Measurements from ENCODE around the gene SLC9C1. TPM values are rescaled to one million over a fixed set of nuclear protein-coding genes. Genes with fewer than 3 reads are reported as not detected.

Gene SLC9C1
- total RNA-seq, 1 experiment from 2014 or later = 0.50 TPM

DNA sequence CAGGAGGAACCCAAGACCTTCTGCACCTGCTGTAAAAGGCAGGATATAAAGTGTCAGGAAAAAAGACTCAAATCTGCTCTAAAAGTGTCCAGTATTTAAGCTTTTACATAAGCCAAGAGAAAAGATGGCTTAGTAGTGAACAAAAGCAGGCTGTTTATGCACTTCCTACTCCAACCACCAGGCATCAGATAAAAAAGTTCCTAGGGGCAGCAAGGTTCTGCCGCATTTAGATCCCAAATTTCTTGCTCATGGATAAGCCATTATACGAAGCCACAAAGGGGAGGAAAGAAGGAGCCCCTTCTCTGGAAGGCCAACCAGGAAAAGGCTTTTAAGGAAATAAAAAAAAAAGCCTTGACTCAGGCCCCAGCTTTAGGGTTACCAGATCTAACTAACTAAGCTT, 10.6 kb upstream of the SLC9C1 start:
- H2AK5ac ChIP-seq (ENCODE audit: insufficient read length, low read length) = no peak overlapping the region
- H3K56ac ChIP-seq (ENCODE audit: insufficient read length, low read depth, low read length) = no peak overlapping the region
- H3K9me3 ChIP-seq (ENCODE audit: control insufficient read depth, low read depth, low read length) = no peaks in the 10 kb centered on the region
- no peak overlapping the region for H4K8ac ChIP-seq (replicated peaks; ENCODE audit: insufficient read length, low read depth, low read length)
- Mint-ChIP-seq H3K4me1 (peaks cover 17 to 24% of the 10 kb centered on the region in 2 experiments), H3K36me3 (ENCODE audit: insufficient read depth in 1 of 3, low read depth in 3 of 3) (peaks cover 2 to 18% (median 13%) of the 10 kb centered on the region in 3 experiments; a peak in 5 of 7 replicates), H3K9me3 (peaks cover 7 to 13% of the 10 kb centered on the region in 2 experiments; a peak in 4 of 5 replicates), H3K4me3 (no peak overlapping the region), H3K27ac (no peak overlapping the region), H3K27me3 (ENCODE audit: low read depth) (no peaks in the 10 kb centered on the region)
- DNase-seq = no peak
- WGBS (ENCODE audit: extremely low coverage, insufficient read length, low lambda C conversion rate) = no CpG with 5 or more reads among the region's 2 CpGs
- no peak overlapping the region for H2BK120ac ChIP-seq (ENCODE audit: low read depth, low read length, poor library complexity, severe bottlenecking)
- H4K20me1 ChIP-seq (ENCODE audit: control insufficient read depth, insufficient read depth, insufficient read length) = no peaks in the 10 kb centered on the region
- H2AFZ ChIP-seq (ENCODE audit: low read length) = no peak overlapping the region
- H3K4me1 ChIP-seq (ENCODE audit: insufficient read depth, low read length) = peaks cover 6% of the 10 kb centered on the region; the same call in 1 of the 2 replicates
- no peak overlapping the region for H2BK15ac ChIP-seq (ENCODE audit: low read depth, low read length)
- no peak overlapping the region for H3K18ac ChIP-seq (ENCODE audit: insufficient read length, low read depth, low read length)
- H3K9ac ChIP-seq (ENCODE audit: extremely low read depth, insufficient read length, low read length) = no peak overlapping the region
- no peaks in the 10 kb centered on the region for H3K79me2 ChIP-seq (ENCODE audit: insufficient read depth, low read length)
- H4K91ac ChIP-seq (ENCODE audit: insufficient read length, low read depth, low read length) = no peak overlapping the region
- no peak overlapping the region for H3K23ac ChIP-seq (ENCODE audit: insufficient read length, low read depth, low read length)
- peaks cover 6% of the 10 kb centered on the region for H3K23me2 ChIP-seq (ENCODE audit: insufficient read length, low read depth, low read length, poor library complexity, severe bottlenecking)
- peak overlapping the region; percentile 52 for H3K27ac ChIP-seq (ENCODE audit: insufficient read length, low read depth, low read length)
- H3T11ph ChIP-seq (ENCODE audit: low read length) = no peak overlapping the region
- H4K5ac ChIP-seq (ENCODE audit: insufficient read length, low read depth, low read length) = no peak overlapping the region
- no peak overlapping the region for H2BK5ac ChIP-seq (ENCODE audit: insufficient read length, low read length)
- no peak overlapping the region for H3K4ac ChIP-seq (ENCODE audit: low read depth, low read length)
- peak overlapping the region; percentile 48 for H3K4me2 ChIP-seq (ENCODE audit: insufficient read depth, insufficient read length, low read length)
- H3K14ac ChIP-seq (ENCODE audit: insufficient read depth, low read length) = no peak overlapping the region
- H2BK12ac ChIP-seq (ENCODE audit: insufficient read length, low read depth, low read length) = no peak overlapping the region
- H3K79me1 ChIP-seq (ENCODE audit: insufficient read depth, low read depth, low read length, poor library complexity, severe bottlenecking) = no peaks in the 10 kb centered on the region
- H3K27me3 ChIP-seq (ENCODE audit: insufficient read depth, low read length) = no peaks in the 10 kb centered on the region
- TF ChIP-seq, protein P1, sequence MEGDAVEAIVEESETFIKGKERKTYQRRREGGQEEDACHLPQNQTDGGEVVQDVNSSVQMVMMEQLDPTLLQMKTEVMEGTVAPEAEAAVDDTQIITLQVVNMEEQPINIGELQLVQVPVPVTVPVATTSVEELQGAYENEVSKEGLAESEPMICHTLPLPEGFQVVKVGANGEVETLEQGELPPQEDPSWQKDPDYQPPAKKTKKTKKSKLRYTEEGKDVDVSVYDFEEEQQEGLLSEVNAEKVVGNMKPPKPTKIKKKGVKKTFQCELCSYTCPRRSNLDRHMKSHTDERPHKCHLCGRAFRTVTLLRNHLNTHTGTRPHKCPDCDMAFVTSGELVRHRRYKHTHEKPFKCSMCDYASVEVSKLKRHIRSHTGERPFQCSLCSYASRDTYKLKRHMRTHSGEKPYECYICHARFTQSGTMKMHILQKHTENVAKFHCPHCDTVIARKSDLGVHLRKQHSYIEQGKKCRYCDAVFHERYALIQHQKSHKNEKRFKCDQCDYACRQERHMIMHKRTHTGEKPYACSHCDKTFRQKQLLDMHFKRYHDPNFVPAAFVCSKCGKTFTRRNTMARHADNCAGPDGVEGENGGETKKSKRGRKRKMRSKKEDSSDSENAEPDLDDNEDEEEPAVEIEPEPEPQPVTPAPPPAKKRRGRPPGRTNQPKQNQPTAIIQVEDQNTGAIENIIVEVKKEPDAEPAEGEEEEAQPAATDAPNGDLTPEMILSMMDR (conservative IDR thresholded peaks at IDR 0.05) = peak; percentile 53
- no peak overlapping the region for H2BK20ac ChIP-seq (ENCODE audit: low read depth, low read length, poor library complexity, severe bottlenecking)
